HepG2 (cell line): ENCODE results near the gene ACTN4. TPM values are rescaled to one million over a fixed set of nuclear protein-coding genes. Genes with fewer than 3 reads are reported as not detected.

Experiments
- ATAC-seq: fragments of 200-7000 bp; cut with Tn5 transposase; 3 replicates; pipeline ENCODE4 v1.9.1; 2020; ENCODE audit warnings: mild to moderate bottlenecking, moderate library complexity
- BruUV-seq: library from RNA; stranded (reverse); fragments of 400-500 nt; replicated peaks from 2 replicates; lab custom pipeline; 2021; lab: Mats Ljungman, UMichigan
- CTCF ChIA-PET: fragments of 300-600 bp; formaldehyde crosslinking; extraction: SDS; loops from one replicate; lab custom pipeline; 2021; ENCODE audit warnings: low total read pairs, inconsistent platforms, low intra/inter-chr PET ratio; lab: Yijun Ruan, JAX
- POLR2A ChIA-PET: fragments of 350-600 bp; sonication (Branson Sonifier 250); formaldehyde crosslinking; loops from one replicate; lab custom pipeline; 2020; ENCODE audit warnings: antibody characterized with exemption, inconsistent platforms; lab: Yijun Ruan, JAX
- DNase-seq: peaks from one replicate; pipeline ENCODE4 v3.0.0-alpha.2; 2015; ENCODE audit warnings: low spot score
- FAIRE-seq: peaks from 3 replicates; lab custom pipeline; 2011; peaks lifted over from hg19 to GRCh38; lab: Jason Lieb, UNC
- H2AFZ ChIP-seq: one replicate; pipeline ENCODE4 v1.6.1; 2011; ENCODE audit warnings: low read length, inconsistent platforms
- H3K27ac ChIP-seq: fragments of 300-600 bp; 3 replicates; pipeline ENCODE4 v1.8.0; 2011; ENCODE audit warnings: mixed run types, mild to moderate bottlenecking, mixed read lengths, low read length, inconsistent platforms; ENCODE audit not compliant: insufficient read depth; ENCODE audit errors: extremely low read length
- H3K27me3 ChIP-seq, 2 experiments: fragments of 200-600 bp in 1 of 2; 2 replicates in 1 of 2; 3 replicates in 1 of 2; pipeline versions ENCODE4 v1.6.0 to v1.8.0; 2011; ENCODE audit warnings: low read length in 2 of 2, mild to moderate bottlenecking in 2 of 2, moderate library complexity in 2 of 2, inconsistent platforms in 1 of 2; ENCODE audit not compliant: insufficient read depth in 2 of 2, control insufficient read depth in 1 of 2
- H3K36me3 ChIP-seq, 2 experiments: fragments of 200-600 bp in 1 of 2; replicated peaks in 1 of 2; 2 replicates in 1 of 2; 3 replicates in 1 of 2; pipeline versions ENCODE4 v1.5.1 to v1.8.0; 2011; ENCODE audit warnings: low read length in 2 of 2, inconsistent platforms in 1 of 2; ENCODE audit not compliant: insufficient read depth in 2 of 2, control insufficient read depth in 1 of 2
- H3K4me1 ChIP-seq: 2 replicates; pipeline ENCODE4 v1.5.1; 2012; ENCODE audit warnings: low read length, inconsistent platforms; ENCODE audit not compliant: insufficient read depth
- H3K4me2 ChIP-seq: 2 replicates; pipeline ENCODE4 v1.6.0; 2011; ENCODE audit warnings: low read depth, low read length, inconsistent platforms
- H3K4me3 ChIP-seq, 3 experiments: fragments of 200-600 bp in 1 of 3; sonication (generic), shearing (Covaris generic) in 1 of 3; replicated peaks in 1 of 3; 2 replicates each; pipeline ENCODE4 v1.5.1; 2011 to 2016; ENCODE audit warnings: low read length in 3 of 3, inconsistent platforms in 2 of 3, low read depth in 2 of 3, mild to moderate bottlenecking in 2 of 3, control low read depth in 1 of 3, mixed read lengths in 1 of 3; ENCODE audit not compliant: insufficient read depth in 1 of 3
- H3K79me2 ChIP-seq: one replicate; pipeline ENCODE4 v1.6.1; 2011; ENCODE audit warnings: low read length, inconsistent platforms; ENCODE audit not compliant: insufficient read depth
- H3K9ac ChIP-seq: 2 replicates; pipeline ENCODE4 v1.6.0; 2011; ENCODE audit warnings: mild to moderate bottlenecking, low read depth, low read length, inconsistent platforms; ENCODE audit not compliant: insufficient read depth
- H3K9me3 ChIP-seq: 2 replicates; pipeline ENCODE4 v1.5.1; 2012; ENCODE audit warnings: mild to moderate bottlenecking, low read length
- H4K20me1 ChIP-seq: 2 replicates; pipeline ENCODE4 v1.6.0; 2011; ENCODE audit warnings: inconsistent platforms, mild to moderate bottlenecking, low read length, moderate library complexity; ENCODE audit not compliant: insufficient read depth
- CENPX ChIP-seq: sonication (generic); formaldehyde crosslinking; IDR thresholded peaks from 2 replicates; pipeline ENCODE4 v1.9.0; 2021; ENCODE audit warnings: mild to moderate bottlenecking, missing genetic modification reagents, moderate library complexity
- HES4 ChIP-seq: sonication (generic); formaldehyde crosslinking; IDR thresholded peaks from 2 replicates; pipeline ENCODE4 v1.9.0; 2021; ENCODE audit warnings: mild to moderate bottlenecking, missing genetic modification reagents, borderline replicate concordance
- HNRNPK ChIP-seq: fragments of 200-400 bp; formaldehyde crosslinking; IDR thresholded peaks from 2 replicates; pipeline ENCODE4 v1.6.1; 2018; ENCODE audit warnings: low read length, low read depth, moderate library complexity, mild to moderate bottlenecking; ENCODE audit not compliant: poor library complexity, severe bottlenecking
- HNRNPLL ChIP-seq: fragments of 200-400 bp; formaldehyde crosslinking; IDR thresholded peaks from 2 replicates; pipeline ENCODE4 v1.6.1; 2017; ENCODE audit warnings: mild to moderate bottlenecking, low read depth, low read length; ENCODE audit not compliant: poor library complexity, severe bottlenecking
- HOXA7 ChIP-seq: sonication (generic); formaldehyde crosslinking; IDR thresholded peaks from 2 replicates; pipeline ENCODE4 v1.8.1; 2022; ENCODE audit warnings: mild to moderate bottlenecking, missing genetic modification reagents, moderate library complexity
- HOXD1 ChIP-seq: sonication (generic); formaldehyde crosslinking; IDR thresholded peaks from 2 replicates; pipeline ENCODE4 v1.5.0; 2020; ENCODE audit warnings: missing genetic modification reagents
- KMT2B ChIP-seq: IDR thresholded peaks from 2 replicates; pipeline ENCODE4 v1.6.1; 2016; ENCODE audit warnings: missing genetic modification reagents, missing compliant biosample characterization
- MIER2 ChIP-seq: IDR thresholded peaks from 2 replicates; pipeline ENCODE4 v1.6.1; 2016; ENCODE audit warnings: missing biosample characterization, missing genetic modification reagents
- MXD3 ChIP-seq: IDR thresholded peaks from 2 replicates; pipeline ENCODE4 v1.6.1; 2016; ENCODE audit warnings: mild to moderate bottlenecking, missing biosample characterization, missing genetic modification reagents
- NR2F1 ChIP-seq, 2 experiments: fragments of 450-650 bp in 1 of 2; formaldehyde crosslinking in 1 of 2; IDR thresholded peaks; 2 replicates each; pipeline versions ENCODE4 v1.5.0 to v1.6.1; 2016 to 2020; ENCODE audit warnings: mild to moderate bottlenecking in 1 of 2, missing compliant biosample characterization in 1 of 2, missing genetic modification reagents in 1 of 2, moderate library complexity in 1 of 2
- RNF219 ChIP-seq: sonication (generic); formaldehyde crosslinking; IDR thresholded peaks from 2 replicates; pipeline ENCODE4 v1.5.0; 2020; ENCODE audit warnings: mild to moderate bottlenecking, missing genetic modification reagents
- SOX13 ChIP-seq, 3 experiments: fragments of 450-650 bp in 1 of 3; sonication (generic) in 1 of 3; formaldehyde crosslinking in 1 of 3; IDR thresholded peaks in 2 of 3; conservative IDR thresholded peaks in 1 of 3; 2 replicates each; pipeline versions ENCODE4 v1.5.0 to v1.6.1; 2016 to 2020; ENCODE audit warnings: antibody characterized with exemption in 1 of 3, mild to moderate bottlenecking in 1 of 3, missing compliant biosample characterization in 1 of 3, missing genetic modification reagents in 1 of 3, moderate library complexity in 1 of 3
- SUZ12 ChIP-seq: fragments of 150-350 bp; IDR thresholded peaks from 2 replicates; pipeline ENCODE4 v1.6.1; 2014; ENCODE audit warnings: low read depth, low read length
- ZNF121 ChIP-seq: sonication (generic); formaldehyde crosslinking; IDR thresholded peaks from 2 replicates; pipeline ENCODE4 v1.5.0; 2020; ENCODE audit warnings: mild to moderate bottlenecking, missing genetic modification reagents
- ZNF124 ChIP-seq: sonication (generic); formaldehyde crosslinking; IDR thresholded peaks from 2 replicates; pipeline ENCODE4 v1.4.0; 2020; ENCODE audit warnings: missing genetic modification reagents
- ZNF740 ChIP-seq: sonication (generic); formaldehyde crosslinking; IDR thresholded peaks from 2 replicates; pipeline ENCODE4 v1.4.0; 2020; ENCODE audit warnings: missing genetic modification reagents
- ZNF768 ChIP-seq: sonication (generic); formaldehyde crosslinking; IDR thresholded peaks from 2 replicates; pipeline ENCODE4 v1.4.0; 2020; ENCODE audit warnings: missing genetic modification reagents
- ZNF883 ChIP-seq: sonication (generic); formaldehyde crosslinking; IDR thresholded peaks from 2 replicates; pipeline ENCODE4 v1.5.1; 2020; ENCODE audit warnings: mild to moderate bottlenecking, missing genetic modification reagents; ENCODE audit errors: not compliant biosample characterization
- ZSCAN9 ChIP-seq: IDR thresholded peaks from 2 replicates; pipeline ENCODE4 v1.6.1; 2016; ENCODE audit warnings: borderline replicate concordance
- WGBS: methylation state at CpG from one replicate; pipeline ENCODE4 v1.1.6; 2017; ENCODE audit warnings: low lambda C conversion rate; 5-methylcytosine and 5-hydroxymethylcytosine counted together
- in situ Hi-C: cut with HindIII; loops from 2 replicates; pipeline ENCODE4 v1.10.0; 2017; ENCODE audit warnings: low pct_unique_long_range_greater_than_20kb; ENCODE audit not compliant: extremely low pct_ligation_motif_present
- intact Hi-C: fragments of 100-400 bp; cut with micrococcal nuclease; formaldehyde crosslinking; loops from one replicate; pipeline ENCODE4 v1.10.0; 2022; ENCODE audit not compliant: unreplicated experiment
- polyA plus RNA-seq, 8 experiments: library from polyadenylated mRNA; depleted of rRNA in 3 of 8; stranded (reverse) in 7 of 8; unstranded in 1 of 8; fragments of >200 nt; fragmentation: Illumina TruSeq in 4 of 8; extraction: Trizol in 4 of 8; gene quantifications; 2 replicates each; pipeline versions ENCODE4 v1.2.1 to v1.2.3, GENCODE V29; 2011 to 2016; ENCODE audit warnings: low read depth in 4 of 8, missing spikeins in 1 of 8, mixed read lengths in 1 of 8; ENCODE audit not compliant: insufficient read depth in 1 of 8
- total RNA-seq, 5 experiments: library from RNA; depleted of rRNA; stranded (reverse); fragments of >200 nt; fragmentation: Illumina TruSeq; extraction: Trizol; gene quantifications; 2 replicates each; pipeline ENCODE4 v1.2.3, GENCODE V29; 2016; ENCODE audit warnings: low read depth in 1 of 5

The ACTN4 gene
- total and polyA plus RNA-seq, 2 of the 13 experiments (the other 11 are each of a cell fraction or from before 2014, with no cell fraction given), result 171 to 192 TPM

GRCh38 chr19:38740257-38740592 is 92.8 kb downstream of the ACTN4 start (continued):
- TF ChIP-seq HOXA7 (no peak), ZNF883 (CRISPR knock-in tag) (no peak)

- ATAC-seq, result no peak
- Histone ChIP-seq H3K4me2 (no peak overlapping the region), H2AFZ (no peak overlapping the region), H3K27ac (no peak overlapping the region), H3K4me3 (no peak overlapping the region), H3K36me3 (no peaks in the 10 kb centered on the region), H4K20me1 (no peaks in the 10 kb centered on the region), H3K9ac (no peak overlapping the region), H3K79me2 (no peaks in the 10 kb centered on the region), H3K27me3 (no peaks in the 10 kb centered on the region), H3K9me3 (no peaks in the 10 kb centered on the region), H3K4me1 (peaks cover 52% of the 10 kb centered on the region)
- FAIRE-seq, result no peak
- ChIA-PET CTCF (no interaction called here), POLR2A (no interaction called here)
- DNase-seq, result no peak
- 95% methylated on average over 2 of the region's 2 CpGs for whole genome bisulfite sequencing
- no TSS peak for BruUV-seq
- no peak for TF ChIP-seq ZNF121 (CRISPR knock-in tag)
- no peak for TF ChIP-seq KMT2B
- no peak for TF ChIP-seq HNRNPLL
- TF ChIP-seq RNF219 (CRISPR knock-in tag), result no peak
- no peak for TF ChIP-seq SOX13 (IDR thresholded peaks at IDR 0.05)
- TF ChIP-seq SOX13 (CRISPR knock-in tag; conservative IDR thresholded peaks at IDR 0.05 in 1 of 2, IDR thresholded peaks at IDR 0.05 in 1 of 2), result no peak
- no peak for TF ChIP-seq ZNF740 (CRISPR knock-in tag)
- TF ChIP-seq ZNF124 (CRISPR knock-in tag), result no peak
- TF ChIP-seq CENPX (CRISPR knock-in tag), result no peak
- TF ChIP-seq MXD3 (CRISPR knock-in tag), result no peak
- TF ChIP-seq HOXD1 (CRISPR knock-in tag), result no peak
- TF ChIP-seq ZNF768 (CRISPR knock-in tag), result no peak
- TF ChIP-seq MIER2, result no peak
- TF ChIP-seq HES4 (CRISPR knock-in tag), result no peak
- no peak for TF ChIP-seq ZSCAN9 (CRISPR knock-in tag)
- TF ChIP-seq SUZ12, result no peak
- TF ChIP-seq HNRNPK, result no peak
- no peak for TF ChIP-seq NR2F1 (CRISPR knock-in tag; IDR thresholded peaks at IDR 0.05)
- in situ Hi-C loops, result loop anchor here (5.0 to 25.0 kb wide), 2 partner anchors 91 to 171 kb away; partner anchors contain the start of genes CCER2 and ECH1
- intact Hi-C loops, result no loop called here
These were observed 93.5 kb downstream of the ACTN4 start for GRCh38 chr19:38740932-38741331.
